ENCODE data around the gene ZBTB44.
A peak's percentile ranks its signal among the peaks of the same experiment; 100 is the strongest.
"Not testable (repeated sequence)": the region's sequence is repeated elsewhere in the genome, so short reads cannot be mapped to it uniquely, and the experiment has no call there.

The ZBTB44 gene

DNA sequence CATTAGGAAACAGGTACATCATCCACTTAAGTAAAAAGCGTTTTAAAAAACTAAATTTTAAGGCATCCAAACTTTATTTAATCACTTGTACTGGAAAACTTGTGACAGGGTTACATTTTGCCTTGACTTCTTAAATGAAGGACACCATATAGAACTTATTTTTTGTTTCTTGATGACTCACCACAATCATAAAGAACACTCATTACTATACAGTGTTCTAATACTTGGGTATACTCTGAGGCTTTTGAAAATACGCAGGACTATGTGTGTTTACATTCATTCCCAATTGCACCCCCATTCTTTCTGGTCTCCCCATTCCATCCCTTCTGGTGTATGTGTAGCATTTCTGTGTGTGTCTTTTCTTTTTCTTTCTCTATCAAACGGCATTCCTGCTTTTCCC lies 69.9 kb downstream of the ZBTB44 start:
- TF ChIP-seq, protein P1, sequence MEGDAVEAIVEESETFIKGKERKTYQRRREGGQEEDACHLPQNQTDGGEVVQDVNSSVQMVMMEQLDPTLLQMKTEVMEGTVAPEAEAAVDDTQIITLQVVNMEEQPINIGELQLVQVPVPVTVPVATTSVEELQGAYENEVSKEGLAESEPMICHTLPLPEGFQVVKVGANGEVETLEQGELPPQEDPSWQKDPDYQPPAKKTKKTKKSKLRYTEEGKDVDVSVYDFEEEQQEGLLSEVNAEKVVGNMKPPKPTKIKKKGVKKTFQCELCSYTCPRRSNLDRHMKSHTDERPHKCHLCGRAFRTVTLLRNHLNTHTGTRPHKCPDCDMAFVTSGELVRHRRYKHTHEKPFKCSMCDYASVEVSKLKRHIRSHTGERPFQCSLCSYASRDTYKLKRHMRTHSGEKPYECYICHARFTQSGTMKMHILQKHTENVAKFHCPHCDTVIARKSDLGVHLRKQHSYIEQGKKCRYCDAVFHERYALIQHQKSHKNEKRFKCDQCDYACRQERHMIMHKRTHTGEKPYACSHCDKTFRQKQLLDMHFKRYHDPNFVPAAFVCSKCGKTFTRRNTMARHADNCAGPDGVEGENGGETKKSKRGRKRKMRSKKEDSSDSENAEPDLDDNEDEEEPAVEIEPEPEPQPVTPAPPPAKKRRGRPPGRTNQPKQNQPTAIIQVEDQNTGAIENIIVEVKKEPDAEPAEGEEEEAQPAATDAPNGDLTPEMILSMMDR (IDR thresholded peaks at IDR 0.05; ENCODE audit: low read depth, low read length): no peak
- H3K4me3 ChIP-seq (ENCODE audit: low read depth, low read length): no peak overlapping the region
- H3K27ac ChIP-seq: no peak overlapping the region
- DNase-seq: no peak
- peaks cover 5% of the 10 kb centered on the region for H3K36me3 ChIP-seq
- H3K9me3 ChIP-seq (ENCODE audit: severe bottlenecking): no peaks in the 10 kb centered on the region
- no peaks in the 10 kb centered on the region for H3K27me3 ChIP-seq (ENCODE audit: insufficient read depth, low read depth, severe bottlenecking)

DNA sequence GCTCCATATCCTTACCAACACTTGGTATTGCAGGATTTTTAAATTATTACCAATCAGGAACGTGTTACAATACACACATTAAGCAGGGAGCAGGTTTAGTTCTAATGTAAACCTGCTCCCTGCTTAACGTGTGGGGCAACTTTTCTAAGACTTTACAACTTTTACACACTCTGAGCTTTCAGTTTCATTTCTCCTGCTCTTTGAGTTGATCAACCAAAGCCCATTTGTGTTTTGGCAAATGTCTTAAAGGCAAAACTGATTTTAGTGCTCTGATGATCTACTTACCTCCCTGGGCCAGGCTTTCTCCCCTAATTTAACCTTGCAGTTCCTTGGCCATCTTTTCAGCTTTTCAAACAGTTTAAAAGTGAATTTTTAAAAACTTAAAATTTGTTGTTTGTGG lies 70.9 kb downstream of the ZBTB44 start:
- TF ChIP-seq, protein P1 (IDR thresholded peaks at IDR 0.05; ENCODE audit: low read depth, low read length): no peak

DNA sequence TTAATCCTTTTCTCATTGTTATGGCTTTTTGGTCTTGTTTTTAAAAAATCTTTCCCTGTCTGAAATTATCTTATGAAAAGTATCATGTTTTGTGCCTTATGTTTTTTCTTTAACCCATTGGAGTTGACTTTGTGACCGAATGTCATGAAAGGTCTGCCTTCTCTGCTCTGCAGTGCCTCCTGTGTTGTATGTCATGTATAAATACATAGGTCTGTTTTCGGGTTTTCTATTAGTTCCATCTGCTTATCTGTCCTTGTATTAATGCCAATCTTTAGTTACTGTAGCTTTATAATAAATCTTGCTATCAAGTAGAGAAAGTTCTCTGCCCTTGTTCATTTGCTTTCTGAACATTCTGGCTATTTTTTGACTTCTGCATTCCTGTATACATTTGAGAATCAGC lies 73.0 kb downstream of the ZBTB44 start:
- no peak for DNase-seq
- no peak overlapping the region for H3K4me3 ChIP-seq (ENCODE audit: low read depth, low read length)
- TF ChIP-seq, protein P1 (IDR thresholded peaks at IDR 0.05; ENCODE audit: low read depth, low read length): 0 out of 2 replicates have a peak, but pooled peaks have one; percentile 5

More for the DNA sequence above, 70.9 kb downstream of the ZBTB44 start:
- no peaks in the 10 kb centered on the region for H3K27me3 ChIP-seq (ENCODE audit: insufficient read depth, low read depth, severe bottlenecking)
- peaks cover 3% of the 10 kb centered on the region for H3K36me3 ChIP-seq
- H3K4me3 ChIP-seq (ENCODE audit: low read depth, low read length): no peak overlapping the region
- no peak overlapping the region for H3K27ac ChIP-seq
- DNase-seq: no peak
- no peaks in the 10 kb centered on the region for H3K9me3 ChIP-seq (ENCODE audit: severe bottlenecking)

DNA sequence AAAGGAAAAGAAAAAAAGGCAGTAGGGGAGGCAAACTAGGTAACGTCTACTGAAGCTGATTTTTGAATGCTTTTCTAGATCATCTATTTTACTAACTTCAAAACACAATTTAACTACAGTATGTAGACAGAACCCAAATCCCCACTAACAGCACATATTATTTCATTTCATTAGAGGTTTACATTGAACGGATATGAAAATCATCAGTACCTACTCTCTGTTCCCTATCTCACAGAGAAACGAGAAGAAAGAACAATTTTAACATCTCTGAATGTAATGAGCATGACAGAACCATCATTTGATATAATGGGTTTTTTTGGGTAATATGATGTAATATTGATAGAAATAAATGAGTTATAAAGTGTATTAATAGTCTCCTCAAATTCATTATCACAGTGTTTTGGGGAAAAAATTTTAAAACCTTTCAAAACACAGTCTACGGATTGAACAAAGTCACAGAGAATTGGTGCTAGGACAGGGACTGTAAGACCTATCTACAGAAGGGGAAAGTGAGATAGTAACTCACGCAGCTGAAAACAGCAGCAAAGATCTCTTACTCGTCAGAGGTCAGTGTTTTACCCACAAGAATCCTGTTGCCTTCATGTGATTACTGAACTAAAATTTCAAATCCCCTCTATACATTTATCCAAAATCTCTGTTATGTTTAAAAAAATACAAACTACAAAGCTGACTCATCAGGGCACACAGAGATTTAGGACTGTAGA lies 77.3 kb downstream of the ZBTB44 start:
- no peaks in the 10 kb centered on the region for H3K27me3 ChIP-seq (ENCODE audit: insufficient read depth, low read depth, severe bottlenecking)
- H3K36me3 ChIP-seq: peaks cover 31% of the 10 kb centered on the region
- H3K9me3 ChIP-seq (ENCODE audit: severe bottlenecking): no peaks in the 10 kb centered on the region
- TF ChIP-seq, protein P1 (IDR thresholded peaks at IDR 0.05; ENCODE audit: low read depth, low read length): no peak
- no peak overlapping the region for H3K27ac ChIP-seq
- H3K4me3 ChIP-seq (ENCODE audit: low read depth, low read length): no peak overlapping the region
- DNase-seq: no peak

More for the DNA sequence above, 73.0 kb downstream of the ZBTB44 start:
- H3K27ac ChIP-seq: no peak overlapping the region
- no peaks in the 10 kb centered on the region for H3K27me3 ChIP-seq (ENCODE audit: insufficient read depth, low read depth, severe bottlenecking)
- peaks cover 8% of the 10 kb centered on the region for H3K36me3 ChIP-seq
- no peaks in the 10 kb centered on the region for H3K9me3 ChIP-seq (ENCODE audit: severe bottlenecking)

DNA sequence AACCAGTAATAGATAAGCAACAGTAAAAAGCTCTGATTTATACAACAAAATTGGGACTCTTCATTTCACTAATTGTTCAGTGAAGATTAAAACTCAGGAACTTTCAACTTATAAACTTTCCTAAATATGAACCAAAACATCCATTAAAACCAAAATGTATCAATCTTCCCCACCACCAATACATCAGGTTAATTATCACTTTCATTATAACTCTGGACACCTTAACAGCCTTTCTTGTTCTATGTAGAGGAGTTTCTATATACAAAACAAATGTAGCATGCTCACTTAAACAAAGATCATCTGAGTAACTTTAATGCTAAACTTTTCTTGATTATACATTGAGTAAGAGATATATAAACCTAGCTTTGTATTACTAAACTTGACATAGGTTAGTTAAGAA lies 80.4 kb downstream of the ZBTB44 start:
- H3K9me3 ChIP-seq (ENCODE audit: severe bottlenecking): no peaks in the 10 kb centered on the region
- no peak overlapping the region for H3K4me3 ChIP-seq (ENCODE audit: low read depth, low read length)
- DNase-seq: no peak
- no peak overlapping the region for H3K27ac ChIP-seq
- H3K36me3 ChIP-seq: peaks cover 34% of the 10 kb centered on the region
- H3K27me3 ChIP-seq (ENCODE audit: insufficient read depth, low read depth, severe bottlenecking): no peaks in the 10 kb centered on the region
- TF ChIP-seq, protein P1 (IDR thresholded peaks at IDR 0.05; ENCODE audit: low read depth, low read length): no peak

DNA sequence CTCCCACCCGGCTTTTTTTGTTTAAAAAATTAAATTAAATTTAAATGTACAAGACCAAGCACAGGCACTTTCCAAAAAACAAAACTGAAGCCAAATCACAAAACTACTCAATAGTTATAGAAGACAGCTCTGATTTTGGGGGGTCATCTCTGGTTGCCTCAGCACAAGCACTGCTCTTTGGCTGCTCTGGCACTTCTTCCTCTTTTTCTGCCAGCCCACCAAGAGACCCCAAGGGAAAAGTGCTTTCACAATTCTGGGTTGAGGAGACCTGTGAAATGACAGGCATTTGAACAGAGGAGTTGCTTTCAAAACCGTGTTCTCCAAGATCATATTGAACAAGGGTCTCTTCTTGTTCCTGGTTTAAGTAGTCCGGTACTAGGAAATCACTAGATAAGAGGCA lies 80.8 kb downstream of the ZBTB44 start:
- not testable (repeated sequence) for H3K9me3 ChIP-seq (ENCODE audit: severe bottlenecking)
- H3K36me3 ChIP-seq: peaks cover 34% of the 10 kb centered on the region

DNA sequence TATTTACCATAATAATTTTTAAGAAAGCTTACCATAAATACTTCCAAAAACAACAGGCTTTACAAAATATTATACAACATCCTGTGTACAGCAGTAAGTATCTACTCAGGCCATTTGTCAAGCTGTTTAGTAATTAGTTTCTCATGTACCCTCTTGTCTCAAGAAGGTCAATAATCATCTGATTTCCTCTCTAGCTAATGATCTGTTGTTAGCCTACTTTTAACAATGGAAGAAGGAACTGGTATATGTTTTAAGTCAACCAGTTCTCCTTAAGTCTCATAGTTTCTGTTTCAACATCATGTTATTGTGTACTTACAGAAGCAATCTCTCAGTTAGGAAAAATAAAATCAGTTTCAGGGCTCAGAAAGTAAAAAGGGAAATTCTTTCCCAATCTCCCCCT lies 81.2 kb downstream of the ZBTB44 start:
- DNase-seq; H3K4me3 ChIP-seq (ENCODE audit: low read depth, low read length); H3K9me3 ChIP-seq (ENCODE audit: severe bottlenecking); H3K27ac ChIP-seq; H3K27me3 ChIP-seq (ENCODE audit: insufficient read depth, low read depth, severe bottlenecking): not testable (repeated sequence)
- peaks cover 34% of the 10 kb centered on the region for H3K36me3 ChIP-seq

More for the DNA sequence above, 80.8 kb downstream of the ZBTB44 start:
- not testable (repeated sequence) for H3K4me3 ChIP-seq (ENCODE audit: low read depth, low read length); H3K27ac ChIP-seq; DNase-seq; H3K27me3 ChIP-seq (ENCODE audit: insufficient read depth, low read depth, severe bottlenecking)
